Heart left ventricle (tissue), 13 donors: ENCODE results near the gene ZBTB7C.

ENCODE experiments used
- CTCF ChIP-seq, 12 donors: fragments of 200-600 bp; sonication (generic) in 4 of 12; IDR thresholded peaks; one replicate each; pipeline versions ENCODE4 v1.5.0 to v1.8.0; 2018 to 2022; ENCODE audit warnings: antibody characterized with exemption in 12 of 12, mild to moderate bottlenecking in 5 of 12
- POLR2A ChIP-seq, 2 donors: fragments of 450-650 bp; IDR thresholded peaks; one replicate each; pipeline ENCODE4 v1.6.1; 2017; ENCODE audit warnings: antibody characterized with exemption in 2 of 2, mild to moderate bottlenecking in 2 of 2, moderate library complexity in 2 of 2
- donor health status: ischemic (EF 13 %, LVEDD 7.1; RV severe dilation, severe dysfunction).
- donor health status: DM: no; HTN: yes; CAD: no.
- donor health status: DM: no; HTN: no; CAD: no.
- donor health status: ischemic (EF 25% LVEDD 6.9; RV normal size, moderate dysfunction).
- donor health status: ischemic (EF 25% LVEDD 5.7; RV mildly dilated, moderate dysfunction).
- donor health status: ischemic (EF 35%, LVEDD 5.7; RV mildly dilated, moderate dysfunction).
- donor health status: nonischemic (EF 11% LVEDD 7.7; RV severe dilation, severe dysfunction).
- donor health status: DM: yes; HTN: yes; CAD: no.
- donor health status: PGD.
- donor health status: ischemic (EF 29% LVEDD 5.4; RV normal size, mild dysfunction).
- donor health status: nonischemic (EF 23%, LVEDD 6.1; RV moderate dilation, normal function).

- TF ChIP-seq CTCF (IDR thresholded peaks at IDR 0.05) = no peak
- TF ChIP-seq POLR2A (IDR thresholded peaks at IDR 0.05) = no peak
Measured at GRCh38 chr18:48393170-48393569, 16.0 kb downstream of the ZBTB7C start.
